ENCODE measurements around the gene PPP2CA. TPM values are rescaled to one million over a fixed set of nuclear protein-coding genes. Genes with fewer than 3 reads are reported as not detected.

PPP2CA gene
- 100 to 1,000 TPM; 189 to 210 TPM for total RNA-seq
- polyA plus RNA-seq, result 232 TPM

- Histone ChIP-seq H3K36me3 (ENCODE audit: insufficient read depth, low read length) (peaks cover 1% of the 10 kb centered on the region), H3K27me3 (ENCODE audit: insufficient read depth, low read length, poor library complexity, severe bottlenecking) (no peaks in the 10 kb centered on the region), H3K4me1 (ENCODE audit: insufficient read depth, low read length) (peaks cover 40% of the 10 kb centered on the region), H3K27ac (ENCODE audit: low read depth, low read length) (peak within 1 kb of the TSS; percentile 99), H3K4me3 (ENCODE audit: low read length) (peak within 1 kb of the TSS; percentile 85), H3K9me3 (ENCODE audit: low read length) (no peaks in the 10 kb centered on the region)
- peaks cover 0 to 3% of the 10 kb centered on the region in 2 donors for H3K27me3 Mint-ChIP-seq
- ChIA-PET CTCF (interaction anchor here (0.8 to 4.0 kb wide), 14 partner anchors 10 to 512 kb away, joined by 3 to 31 read pairs (median 6); partner anchors contain the start of genes CAMLG, CDKN2AIPNL and SKP1), POLR2A (interaction anchor here (0.8 to 3.6 kb wide), 21 partner anchors 10 to 1800 kb away, joined by 3 to 41 read pairs (median 5); partner anchors contain the start of genes C5orf24, CAMLG, CDKL3 and PCBD2)
- DNase-seq, result peak; percentile 98 to 100 (median 99)
- H3K36me3 Mint-ChIP-seq, result peaks cover 0 to 41% (median 2%) of the 10 kb centered on the region in 3 donors
- H3K27ac Mint-ChIP-seq, result peak within 1 kb of the TSS; percentile 98 to 100 (median 99)
- peak within 1 kb of the TSS; percentile 94 to 100 (median 96) for H3K4me3 Mint-ChIP-seq
- H3K9me3 Mint-ChIP-seq, result no peaks in the 10 kb centered on the region
- peaks cover 45 to 58% (median 55%) of the 10 kb centered on the region in 3 donors for H3K4me1 Mint-ChIP-seq
Observed at GRCh38 chr5:134225780-134226440, at the start of gene PPP2CA. Gene PPP2CA, minus strand, starts transcription at chr5:134226073. Its CDS starts 212 bp downstream, at chr5:134225861.

- H3K27me3 Mint-ChIP-seq, result peaks cover 5 to 17% of the 10 kb centered on the region in 2 donors
- no peak overlapping the region for H3K4me3 Mint-ChIP-seq
- H3K27ac Mint-ChIP-seq, result no peak overlapping the region
- Histone ChIP-seq H3K36me3 (ENCODE audit: insufficient read depth, low read length) (no peaks in the 10 kb centered on the region), H3K27ac (ENCODE audit: low read depth, low read length) (no peak overlapping the region), H3K27me3 (ENCODE audit: insufficient read depth, low read length, poor library complexity, severe bottlenecking) (no peaks in the 10 kb centered on the region), H3K4me1 (ENCODE audit: insufficient read depth, low read length) (no peaks in the 10 kb centered on the region), H3K9me3 (ENCODE audit: low read length) (no peaks in the 10 kb centered on the region), H3K4me3 (ENCODE audit: low read length) (no peak overlapping the region)
- H3K4me1 Mint-ChIP-seq, result no peaks in the 10 kb centered on the region
- DNase-seq, result no peak
- peaks cover 0 to 12% (median 3%) of the 10 kb centered on the region in 5 donors for H3K9me3 Mint-ChIP-seq
- ChIA-PET POLR2A (no interaction called here), CTCF (no interaction called here)
- H3K36me3 Mint-ChIP-seq, result peaks cover 0 to 9% (median 0%) of the 10 kb centered on the region in 3 donors
Observed at GRCh38 chr5:134273642-134274395, 47.9 kb upstream of the PPP2CA start.

- Mint-ChIP-seq H3K9me3 (peaks cover 0 to 6% (median 3%) of the 10 kb centered on the region in 5 donors), H3K27ac (no peak overlapping the region), H3K36me3 (peaks cover 0 to 4% (median 0%) of the 10 kb centered on the region in 3 donors), H3K4me1 (no peaks in the 10 kb centered on the region), H3K27me3 (peaks cover 5 to 11% of the 10 kb centered on the region in 2 donors), H3K4me3 (no peak overlapping the region)
- Histone ChIP-seq H3K36me3 (ENCODE audit: insufficient read depth, low read length) (no peaks in the 10 kb centered on the region), H3K4me3 (ENCODE audit: low read length) (no peak overlapping the region), H3K27ac (ENCODE audit: low read depth, low read length) (no peak overlapping the region), H3K4me1 (ENCODE audit: insufficient read depth, low read length) (no peaks in the 10 kb centered on the region), H3K9me3 (ENCODE audit: low read length) (no peaks in the 10 kb centered on the region), H3K27me3 (ENCODE audit: insufficient read depth, low read length, poor library complexity, severe bottlenecking) (no peaks in the 10 kb centered on the region)
- ChIA-PET POLR2A (no interaction called here), CTCF (no interaction called here)
- DNase-seq, result no peak
Observed at GRCh38 chr5:134271059-134271458, 45.2 kb upstream of the PPP2CA start.

- Histone ChIP-seq H3K36me3 (ENCODE audit: insufficient read depth, low read length) (no peaks in the 10 kb centered on the region), H3K4me3 (ENCODE audit: low read length) (no peak overlapping the region), H3K27ac (ENCODE audit: low read depth, low read length) (no peak overlapping the region), H3K4me1 (ENCODE audit: insufficient read depth, low read length) (no peaks in the 10 kb centered on the region), H3K27me3 (ENCODE audit: insufficient read depth, low read length, poor library complexity, severe bottlenecking) (no peaks in the 10 kb centered on the region), H3K9me3 (ENCODE audit: low read length) (no peaks in the 10 kb centered on the region)
- peaks cover 9 to 14% (median 12%) of the 10 kb centered on the region in 5 donors for H3K9me3 Mint-ChIP-seq
- H3K27ac Mint-ChIP-seq, result peak overlapping the region in 2 of 8 donors; percentile 15 to 17
- peaks cover 8 to 18% of the 10 kb centered on the region in 2 donors for H3K27me3 Mint-ChIP-seq
- ChIA-PET CTCF (interaction anchor here (0.8 kb wide), 1 partner anchor 242 kb away, joined by 3 read pairs; no protein-coding TSS in a partner anchor), POLR2A (interaction anchor here (1.0 kb wide), 1 partner anchor 43 kb away, joined by 10 read pairs; the partner anchor contains the start of gene PPP2CA)
- DNase-seq, result no peak
- H3K36me3 Mint-ChIP-seq, result peaks cover 0 to 13% (median 0%) of the 10 kb centered on the region in 3 donors
- H3K4me1 Mint-ChIP-seq, result no peaks in the 10 kb centered on the region
- no peak overlapping the region for H3K4me3 Mint-ChIP-seq
Observed at GRCh38 chr5:134268919-134269318, 43.0 kb upstream of the PPP2CA start.

- no peaks in the 10 kb centered on the region for H3K4me1 Mint-ChIP-seq
- no peak overlapping the region for H3K4me3 ChIP-seq (ENCODE audit: low read length)
- no peak overlapping the region for H3K27ac ChIP-seq (ENCODE audit: low read depth, low read length)
- H3K27me3 ChIP-seq (ENCODE audit: insufficient read depth, low read length, poor library complexity, severe bottlenecking), result no peaks in the 10 kb centered on the region
- H3K4me3 Mint-ChIP-seq, result no peak overlapping the region
- CTCF ChIA-PET, result no interaction called here
- no peak overlapping the region for H3K27ac Mint-ChIP-seq
- peaks cover 0 to 17% (median 0%) of the 10 kb centered on the region in 3 donors for H3K36me3 Mint-ChIP-seq
- POLR2A ChIA-PET, result interaction anchor here (1.0 kb wide), 1 partner anchor 42 kb away, joined by 10 read pairs; the partner anchor contains the start of gene PPP2CA
- H3K4me1 ChIP-seq (ENCODE audit: insufficient read depth, low read length), result no peaks in the 10 kb centered on the region
- H3K9me3 ChIP-seq (ENCODE audit: low read length), result no peaks in the 10 kb centered on the region
- H3K27me3 Mint-ChIP-seq, result peaks cover 11 to 17% of the 10 kb centered on the region in 2 donors
- H3K36me3 ChIP-seq (ENCODE audit: insufficient read depth, low read length), result no peaks in the 10 kb centered on the region
- peaks cover 9 to 18% (median 14%) of the 10 kb centered on the region in 5 donors for H3K9me3 Mint-ChIP-seq
- no peak for DNase-seq
Observed at GRCh38 chr5:134268019-134268601, 42.2 kb upstream of the PPP2CA start.

GRCh38 chr5:134267366-134268018, 41.6 kb upstream of the PPP2CA start:
- no peaks in the 10 kb centered on the region for H3K4me1 Mint-ChIP-seq
- Histone ChIP-seq H3K4me1 (ENCODE audit: insufficient read depth, low read length) (no peaks in the 10 kb centered on the region), H3K27ac (ENCODE audit: low read depth, low read length) (no peak overlapping the region), H3K9me3 (ENCODE audit: low read length) (no peaks in the 10 kb centered on the region), H3K4me3 (ENCODE audit: low read length) (no peak overlapping the region), H3K27me3 (ENCODE audit: insufficient read depth, low read length, poor library complexity, severe bottlenecking) (no peaks in the 10 kb centered on the region), H3K36me3 (ENCODE audit: insufficient read depth, low read length) (no peaks in the 10 kb centered on the region)
- ChIA-PET POLR2A (interaction anchor here (1.0 kb wide), 1 partner anchor 42 kb away, joined by 10 read pairs; the partner anchor contains the start of gene PPP2CA), CTCF (no interaction called here)
- no peak overlapping the region for H3K27ac Mint-ChIP-seq
- H3K9me3 Mint-ChIP-seq, result peaks cover 9 to 20% (median 16%) of the 10 kb centered on the region in 5 donors
- peaks cover 11 to 16% of the 10 kb centered on the region in 2 donors for H3K27me3 Mint-ChIP-seq
- H3K36me3 Mint-ChIP-seq, result peaks cover 0 to 23% (median 0%) of the 10 kb centered on the region in 3 donors
- no peak for DNase-seq
- H3K4me3 Mint-ChIP-seq, result no peak overlapping the region

GRCh38 chr5:134263801-134264200, 37.9 kb upstream of the PPP2CA start:
- H3K4me1 Mint-ChIP-seq, result no peaks in the 10 kb centered on the region
- H3K36me3 Mint-ChIP-seq, result peaks cover 0 to 21% (median 2%) of the 10 kb centered on the region in 3 donors
- no peaks in the 10 kb centered on the region for H3K27me3 ChIP-seq (ENCODE audit: insufficient read depth, low read length, poor library complexity, severe bottlenecking)

More at GRCh38 chr5:134263801-134264200, 37.9 kb upstream of the PPP2CA start:
- ChIA-PET POLR2A (no interaction called here), CTCF (no interaction called here)
- H3K9me3 ChIP-seq (ENCODE audit: low read length), result no peaks in the 10 kb centered on the region
- no peak overlapping the region for H3K27ac ChIP-seq (ENCODE audit: low read depth, low read length)
- Mint-ChIP-seq H3K4me3 (no peak overlapping the region), H3K27ac (no peak overlapping the region), H3K9me3 (peaks cover 9 to 26% (median 20%) of the 10 kb centered on the region in 5 donors), H3K27me3 (peaks cover 14% of the 10 kb centered on the region in 2 donors)
- no peaks in the 10 kb centered on the region for H3K4me1 ChIP-seq (ENCODE audit: insufficient read depth, low read length)
- H3K4me3 ChIP-seq (ENCODE audit: low read length), result no peak overlapping the region
- DNase-seq, result no peak
- no peaks in the 10 kb centered on the region for H3K36me3 ChIP-seq (ENCODE audit: insufficient read depth, low read length)
